HepG2 (cell line): ENCODE results near the gene GAS6. TPM values are rescaled to one million over a fixed set of nuclear protein-coding genes. Genes with fewer than 3 reads are reported as not detected.

Experiments
- ATAC-seq: fragments of 200-7000 bp; cut with Tn5 transposase; 3 replicates; pipeline ENCODE4 v1.9.1; 2020; ENCODE audit warnings: mild to moderate bottlenecking, moderate library complexity
- BruUV-seq: library from RNA; stranded (reverse); fragments of 400-500 nt; replicated peaks from 2 replicates; lab custom pipeline; 2021; lab: Mats Ljungman, UMichigan
- CTCF ChIA-PET: fragments of 300-600 bp; formaldehyde crosslinking; extraction: SDS; loops from one replicate; lab custom pipeline; 2021; ENCODE audit warnings: low total read pairs, inconsistent platforms, low intra/inter-chr PET ratio; lab: Yijun Ruan, JAX
- POLR2A ChIA-PET: fragments of 350-600 bp; sonication (Branson Sonifier 250); formaldehyde crosslinking; loops from one replicate; lab custom pipeline; 2020; ENCODE audit warnings: antibody characterized with exemption, inconsistent platforms; lab: Yijun Ruan, JAX
- DNase-seq: peaks from one replicate; pipeline ENCODE4 v3.0.0-alpha.2; 2015; ENCODE audit warnings: low spot score
- FAIRE-seq: peaks from 3 replicates; lab custom pipeline; 2011; peaks lifted over from hg19 to GRCh38; lab: Jason Lieb, UNC
- H2AFZ ChIP-seq: one replicate; pipeline ENCODE4 v1.6.1; 2011; ENCODE audit warnings: low read length, inconsistent platforms
- H3K27ac ChIP-seq: fragments of 300-600 bp; 3 replicates; pipeline ENCODE4 v1.8.0; 2011; ENCODE audit warnings: mixed run types, mild to moderate bottlenecking, mixed read lengths, low read length, inconsistent platforms; ENCODE audit not compliant: insufficient read depth; ENCODE audit errors: extremely low read length
- H3K27me3 ChIP-seq, 2 experiments: fragments of 200-600 bp in 1 of 2; 2 replicates in 1 of 2; 3 replicates in 1 of 2; pipeline versions ENCODE4 v1.6.0 to v1.8.0; 2011; ENCODE audit warnings: low read length in 2 of 2, mild to moderate bottlenecking in 2 of 2, moderate library complexity in 2 of 2, inconsistent platforms in 1 of 2; ENCODE audit not compliant: insufficient read depth in 2 of 2, control insufficient read depth in 1 of 2
- H3K36me3 ChIP-seq, 2 experiments: fragments of 200-600 bp in 1 of 2; replicated peaks in 1 of 2; 2 replicates in 1 of 2; 3 replicates in 1 of 2; pipeline versions ENCODE4 v1.5.1 to v1.8.0; 2011; ENCODE audit warnings: low read length in 2 of 2, inconsistent platforms in 1 of 2; ENCODE audit not compliant: insufficient read depth in 2 of 2, control insufficient read depth in 1 of 2
- H3K4me1 ChIP-seq: 2 replicates; pipeline ENCODE4 v1.5.1; 2012; ENCODE audit warnings: low read length, inconsistent platforms; ENCODE audit not compliant: insufficient read depth
- H3K4me2 ChIP-seq: 2 replicates; pipeline ENCODE4 v1.6.0; 2011; ENCODE audit warnings: low read depth, low read length, inconsistent platforms
- H3K4me3 ChIP-seq, 3 experiments: fragments of 200-600 bp in 1 of 3; sonication (generic), shearing (Covaris generic) in 1 of 3; replicated peaks in 1 of 3; 2 replicates each; pipeline ENCODE4 v1.5.1; 2011 to 2016; ENCODE audit warnings: low read length in 3 of 3, inconsistent platforms in 2 of 3, low read depth in 2 of 3, mild to moderate bottlenecking in 2 of 3, control low read depth in 1 of 3, mixed read lengths in 1 of 3; ENCODE audit not compliant: insufficient read depth in 1 of 3
- H3K79me2 ChIP-seq: one replicate; pipeline ENCODE4 v1.6.1; 2011; ENCODE audit warnings: low read length, inconsistent platforms; ENCODE audit not compliant: insufficient read depth
- H3K9ac ChIP-seq: 2 replicates; pipeline ENCODE4 v1.6.0; 2011; ENCODE audit warnings: mild to moderate bottlenecking, low read depth, low read length, inconsistent platforms; ENCODE audit not compliant: insufficient read depth
- H3K9me3 ChIP-seq: 2 replicates; pipeline ENCODE4 v1.5.1; 2012; ENCODE audit warnings: mild to moderate bottlenecking, low read length
- H4K20me1 ChIP-seq: 2 replicates; pipeline ENCODE4 v1.6.0; 2011; ENCODE audit warnings: inconsistent platforms, mild to moderate bottlenecking, low read length, moderate library complexity; ENCODE audit not compliant: insufficient read depth
- ETS1 ChIP-seq: sonication (generic); formaldehyde crosslinking; IDR thresholded peaks from 2 replicates; pipeline ENCODE4 v1.4.0; 2020; ENCODE audit warnings: missing genetic modification reagents
- KLF13 ChIP-seq: sonication (generic); formaldehyde crosslinking; IDR thresholded peaks from 2 replicates; pipeline ENCODE4 v1.4.0; 2020; ENCODE audit warnings: mild to moderate bottlenecking, missing genetic modification reagents
- MATR3 ChIP-seq: sonication (generic); formaldehyde crosslinking; IDR thresholded peaks from 2 replicates; pipeline ENCODE4 v1.4.0; 2020; ENCODE audit warnings: missing genetic modification reagents
- NFE2 ChIP-seq: sonication (generic); formaldehyde crosslinking; IDR thresholded peaks from 2 replicates; pipeline ENCODE4 v1.4.0; 2020; ENCODE audit warnings: missing genetic modification reagents
- PPARG ChIP-seq: conservative IDR thresholded peaks from 2 replicates; pipeline ENCODE4 v1.6.1; 2016; ENCODE audit warnings: missing biosample characterization, missing genetic modification reagents
- RBM39 ChIP-seq: fragments of 200-400 bp; formaldehyde crosslinking; IDR thresholded peaks from one replicate; pipeline ENCODE4 v1.6.1; 2018; ENCODE audit warnings: antibody characterized with exemption, mild to moderate bottlenecking, low read depth, low read length; ENCODE audit not compliant: poor library complexity, severe bottlenecking
- ZNF772 ChIP-seq: sonication (generic); formaldehyde crosslinking; IDR thresholded peaks from 2 replicates; pipeline ENCODE4 v1.5.0; 2020; ENCODE audit warnings: mild to moderate bottlenecking, missing genetic modification reagents
- WGBS: methylation state at CpG from one replicate; pipeline ENCODE4 v1.1.6; 2017; ENCODE audit warnings: low lambda C conversion rate; 5-methylcytosine and 5-hydroxymethylcytosine counted together
- in situ Hi-C: cut with HindIII; loops from 2 replicates; pipeline ENCODE4 v1.10.0; 2017; ENCODE audit warnings: low pct_unique_long_range_greater_than_20kb; ENCODE audit not compliant: extremely low pct_ligation_motif_present
- intact Hi-C: fragments of 100-400 bp; cut with micrococcal nuclease; formaldehyde crosslinking; loops from one replicate; pipeline ENCODE4 v1.10.0; 2022; ENCODE audit not compliant: unreplicated experiment
- polyA plus RNA-seq, 8 experiments: library from polyadenylated mRNA; depleted of rRNA in 3 of 8; stranded (reverse) in 7 of 8; unstranded in 1 of 8; fragments of >200 nt; fragmentation: Illumina TruSeq in 4 of 8; extraction: Trizol in 4 of 8; gene quantifications; 2 replicates each; pipeline versions ENCODE4 v1.2.1 to v1.2.3, GENCODE V29; 2011 to 2016; ENCODE audit warnings: low read depth in 4 of 8, missing spikeins in 1 of 8, mixed read lengths in 1 of 8; ENCODE audit not compliant: insufficient read depth in 1 of 8
- total RNA-seq, 5 experiments: library from RNA; depleted of rRNA; stranded (reverse); fragments of >200 nt; fragmentation: Illumina TruSeq; extraction: Trizol; gene quantifications; 2 replicates each; pipeline ENCODE4 v1.2.3, GENCODE V29; 2016; ENCODE audit warnings: low read depth in 1 of 5
- TF ChIP-seq, protein P1 (sequence below): sonication (generic); formaldehyde crosslinking; IDR thresholded peaks from 2 replicates; pipeline ENCODE4 v1.4.0; 2020; ENCODE audit warnings: missing genetic modification reagents, borderline replicate concordance
- TF ChIP-seq, protein P2 (sequence below): conservative IDR thresholded peaks from 2 replicates; pipeline ENCODE4 v1.6.1; 2018; ENCODE audit warnings: missing genetic modification reagents

Gene GAS6
- total and polyA plus RNA-seq, 2 of the 13 experiments (the other 11 are each of a cell fraction or from before 2014, with no cell fraction given), result 0.09 to 0.24 TPM

DNA sequence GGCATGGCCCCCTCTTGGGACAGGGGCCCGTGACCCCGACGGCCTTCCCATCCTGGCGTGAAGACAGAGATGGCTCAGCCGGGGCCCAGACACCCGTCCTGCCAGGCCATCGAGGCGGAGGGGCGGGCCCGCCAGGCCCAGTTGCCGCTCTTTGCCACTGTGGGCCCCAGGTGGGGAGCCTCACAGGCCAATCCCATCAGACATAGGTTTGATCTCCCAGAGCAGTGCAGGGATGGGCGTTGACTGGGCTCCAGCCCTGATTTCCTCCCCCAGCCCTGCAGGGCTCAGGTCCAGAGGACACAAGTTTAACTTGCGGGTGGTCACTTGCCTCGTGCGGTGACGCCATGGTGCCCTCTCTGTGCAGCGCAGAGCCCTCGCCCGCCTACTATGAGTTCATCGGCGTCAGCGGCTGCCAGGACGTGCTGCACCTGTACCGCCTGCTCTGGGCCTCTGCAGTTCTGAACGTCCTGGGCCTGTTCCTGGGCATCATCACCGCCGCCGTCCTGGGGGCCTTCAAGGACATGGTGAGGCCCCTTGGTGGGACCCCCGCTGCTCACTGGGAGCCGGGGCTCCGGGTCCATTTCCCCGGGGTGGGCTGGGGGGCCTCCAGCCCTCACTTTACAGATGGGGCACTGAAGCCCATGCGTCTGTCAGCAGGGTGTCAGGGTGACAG, 62.5 kb downstream of the GAS6 start:
- H2AFZ ChIP-seq, result no peak overlapping the region
- no peak for DNase-seq
- H3K4me1 ChIP-seq, result no peaks in the 10 kb centered on the region
- in situ Hi-C loops (no loop called here), intact Hi-C loops (no loop called here)
- no peaks in the 10 kb centered on the region for H3K9me3 ChIP-seq
- H3K4me3 ChIP-seq, result no peak overlapping the region
- H3K36me3 ChIP-seq, result no peaks in the 10 kb centered on the region
- ChIA-PET POLR2A (no interaction called here), CTCF (no interaction called here)
- no peak overlapping the region for H3K9ac ChIP-seq
- FAIRE-seq, result no peak
- H4K20me1 ChIP-seq, result no peaks in the 10 kb centered on the region
- H3K27ac ChIP-seq, result no peak overlapping the region
- no peak overlapping the region for H3K4me2 ChIP-seq
- H3K27me3 ChIP-seq, result peaks cover 7 to 26% of the 10 kb centered on the region in 2 experiments; a peak in 4 of 5 replicates
- no peak for TF ChIP-seq RBM39
- TF ChIP-seq, protein P1, sequence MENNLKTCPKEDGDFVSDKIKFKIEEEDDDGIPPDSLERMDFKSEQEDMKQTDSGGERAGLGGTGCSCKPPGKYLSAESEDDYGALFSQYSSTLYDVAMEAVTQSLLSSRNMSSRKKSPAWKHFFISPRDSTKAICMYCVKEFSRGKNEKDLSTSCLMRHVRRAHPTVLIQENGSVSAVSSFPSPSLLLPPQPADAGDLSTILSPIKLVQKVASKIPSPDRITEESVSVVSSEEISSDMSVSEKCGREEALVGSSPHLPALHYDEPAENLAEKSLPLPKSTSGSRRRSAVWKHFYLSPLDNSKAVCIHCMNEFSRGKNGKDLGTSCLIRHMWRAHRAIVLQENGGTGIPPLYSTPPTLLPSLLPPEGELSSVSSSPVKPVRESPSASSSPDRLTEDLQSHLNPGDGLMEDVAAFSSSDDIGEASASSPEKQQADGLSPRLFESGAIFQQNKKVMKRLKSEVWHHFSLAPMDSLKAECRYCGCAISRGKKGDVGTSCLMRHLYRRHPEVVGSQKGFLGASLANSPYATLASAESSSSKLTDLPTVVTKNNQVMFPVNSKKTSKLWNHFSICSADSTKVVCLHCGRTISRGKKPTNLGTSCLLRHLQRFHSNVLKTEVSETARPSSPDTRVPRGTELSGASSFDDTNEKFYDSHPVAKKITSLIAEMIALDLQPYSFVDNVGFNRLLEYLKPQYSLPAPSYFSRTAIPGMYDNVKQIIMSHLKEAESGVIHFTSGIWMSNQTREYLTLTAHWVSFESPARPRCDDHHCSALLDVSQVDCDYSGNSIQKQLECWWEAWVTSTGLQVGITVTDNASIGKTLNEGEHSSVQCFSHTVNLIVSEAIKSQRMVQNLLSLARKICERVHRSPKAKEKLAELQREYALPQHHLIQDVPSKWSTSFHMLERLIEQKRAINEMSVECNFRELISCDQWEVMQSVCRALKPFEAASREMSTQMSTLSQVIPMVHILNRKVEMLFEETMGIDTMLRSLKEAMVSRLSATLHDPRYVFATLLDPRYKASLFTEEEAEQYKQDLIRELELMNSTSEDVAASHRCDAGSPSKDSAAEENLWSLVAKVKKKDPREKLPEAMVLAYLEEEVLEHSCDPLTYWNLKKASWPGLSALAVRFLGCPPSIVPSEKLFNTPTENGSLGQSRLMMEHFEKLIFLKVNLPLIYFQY, result no peak
- TF ChIP-seq PPARG (CRISPR knock-in tag), result no peak
- TF ChIP-seq ZNF772, result no peak
- TF ChIP-seq NFE2, result no peak
- no peak for TF ChIP-seq ETS1 (CRISPR knock-in tag)
- TF ChIP-seq, protein P2, sequence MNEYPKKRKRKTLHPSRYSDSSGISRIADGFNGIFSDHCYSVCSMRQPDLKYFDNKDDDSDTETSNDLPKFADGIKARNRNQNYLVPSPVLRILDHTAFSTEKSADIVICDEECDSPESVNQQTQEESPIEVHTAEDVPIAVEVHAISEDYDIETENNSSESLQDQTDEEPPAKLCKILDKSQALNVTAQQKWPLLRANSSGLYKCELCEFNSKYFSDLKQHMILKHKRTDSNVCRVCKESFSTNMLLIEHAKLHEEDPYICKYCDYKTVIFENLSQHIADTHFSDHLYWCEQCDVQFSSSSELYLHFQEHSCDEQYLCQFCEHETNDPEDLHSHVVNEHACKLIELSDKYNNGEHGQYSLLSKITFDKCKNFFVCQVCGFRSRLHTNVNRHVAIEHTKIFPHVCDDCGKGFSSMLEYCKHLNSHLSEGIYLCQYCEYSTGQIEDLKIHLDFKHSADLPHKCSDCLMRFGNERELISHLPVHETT (CRISPR knock-in tag), result no peak
- no peak for TF ChIP-seq KLF13 (CRISPR knock-in tag)
- no peak for TF ChIP-seq MATR3 (CRISPR knock-in tag)
- H3K79me2 ChIP-seq, result no peaks in the 10 kb centered on the region
- 80% methylated on average over 4 of the region's 33 CpGs for WGBS
- BruUV-seq, result no TSS peak
- no peak for ATAC-seq
